SH-SY5Y (cell line): ENCODE results near the gene ENGASE.

Experiments used
- GATA2 ChIP-seq: IDR thresholded peaks from 2 replicates; pipeline ENCODE4 v1.6.1; 2011; ENCODE audit warnings: mild to moderate bottlenecking, low read depth, low read length
- GATA3 ChIP-seq: IDR thresholded peaks from 2 replicates; pipeline ENCODE4 v1.6.1; 2011; ENCODE audit warnings: low read depth, mild to moderate bottlenecking, low read length, moderate library complexity

ENGASE gene

DNA sequence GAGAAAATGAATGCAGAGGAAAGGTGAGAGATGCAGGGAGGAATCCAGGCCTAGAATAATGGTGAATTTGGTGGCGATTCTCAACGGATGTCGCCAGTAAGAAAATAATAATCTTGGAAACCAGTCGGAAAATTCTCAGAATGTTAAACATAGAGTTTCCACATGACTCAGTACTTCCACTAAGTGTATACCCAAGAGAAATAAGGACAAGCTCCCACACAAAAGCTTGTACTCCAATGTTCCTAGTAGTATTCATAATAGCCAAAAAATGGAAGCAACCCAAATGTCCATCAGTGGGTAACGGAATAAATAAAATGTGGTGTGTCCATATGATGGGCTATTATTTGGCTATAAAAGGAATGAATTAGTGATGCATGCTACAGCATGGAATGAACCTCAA lies 19.4 kb upstream of the ENGASE start:
- TF ChIP-seq GATA2 (no peak), GATA3 (no peak)

DNA sequence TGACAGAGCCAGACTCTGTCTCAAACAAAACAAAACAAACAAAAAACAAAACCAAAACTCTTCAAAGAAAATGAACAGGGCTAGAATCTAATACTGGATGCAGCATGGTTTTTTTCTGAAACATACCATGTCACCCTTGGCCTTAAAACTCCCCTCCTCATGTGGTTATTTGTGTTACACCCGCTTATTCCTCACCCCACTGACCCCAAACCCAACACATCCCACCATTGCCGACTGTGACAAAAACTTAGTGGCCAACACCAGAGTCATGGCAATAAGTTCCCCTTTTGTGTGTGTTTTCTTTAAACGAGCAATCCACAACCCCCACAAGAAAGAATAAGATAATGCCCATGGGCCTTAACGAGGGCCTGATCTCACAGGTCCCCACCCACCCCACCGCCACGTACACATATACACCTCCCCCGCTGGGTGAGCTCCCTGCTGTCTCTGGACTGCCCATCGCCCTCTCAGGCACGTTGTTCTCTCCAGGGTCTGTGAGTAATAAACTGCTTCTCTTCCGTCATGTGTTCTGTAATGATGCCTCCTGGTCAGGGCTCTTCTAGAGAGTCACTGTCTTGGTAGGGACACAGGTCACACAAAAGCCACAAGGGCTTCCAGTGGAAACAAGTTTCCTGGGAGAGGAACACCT lies 16.8 kb upstream of the ENGASE start:
- TF ChIP-seq GATA3 (no peak), GATA2 (no peak)

DNA sequence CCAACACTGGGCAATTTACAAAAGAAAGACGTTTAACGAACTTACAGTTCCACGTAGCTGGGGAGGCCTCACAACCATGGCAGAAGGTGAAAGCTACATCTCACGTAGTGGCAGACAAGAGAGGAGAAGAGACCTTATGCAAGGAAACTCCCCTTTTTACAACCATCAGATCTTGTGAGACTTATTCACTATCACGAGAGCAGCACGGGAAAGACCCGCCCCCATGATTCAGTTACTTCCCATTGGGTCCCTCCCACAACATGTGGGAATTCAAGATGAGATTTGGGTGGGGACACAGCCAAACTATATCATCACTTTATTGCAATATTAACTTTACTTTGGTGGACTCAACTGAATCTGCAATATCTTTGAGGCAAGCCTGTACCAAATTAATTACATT lies 11.9 kb upstream of the ENGASE start:
- TF ChIP-seq GATA3, result no peak
- TF ChIP-seq GATA2, result no peak

DNA sequence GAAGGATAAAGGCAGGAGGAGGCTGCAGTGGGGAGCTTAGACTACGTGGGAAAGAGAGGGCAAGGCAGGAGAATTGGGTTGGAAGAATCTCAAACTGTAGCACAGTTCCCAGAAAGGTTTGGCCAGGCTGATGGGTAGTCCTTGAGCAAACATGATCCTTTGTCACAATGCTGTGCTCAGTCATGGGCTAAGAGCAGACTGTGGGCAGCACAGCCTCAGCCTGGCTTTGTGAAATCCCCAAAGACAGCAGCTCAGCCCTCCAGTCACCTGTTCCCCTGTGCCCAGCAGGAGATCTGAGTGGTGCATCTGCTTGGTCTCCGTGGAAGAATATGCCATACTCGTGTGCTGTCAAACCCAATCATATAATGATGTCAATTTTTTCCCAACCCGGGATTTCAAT lies 10.6 kb upstream of the ENGASE start:
- TF ChIP-seq GATA3, result no peak

DNA sequence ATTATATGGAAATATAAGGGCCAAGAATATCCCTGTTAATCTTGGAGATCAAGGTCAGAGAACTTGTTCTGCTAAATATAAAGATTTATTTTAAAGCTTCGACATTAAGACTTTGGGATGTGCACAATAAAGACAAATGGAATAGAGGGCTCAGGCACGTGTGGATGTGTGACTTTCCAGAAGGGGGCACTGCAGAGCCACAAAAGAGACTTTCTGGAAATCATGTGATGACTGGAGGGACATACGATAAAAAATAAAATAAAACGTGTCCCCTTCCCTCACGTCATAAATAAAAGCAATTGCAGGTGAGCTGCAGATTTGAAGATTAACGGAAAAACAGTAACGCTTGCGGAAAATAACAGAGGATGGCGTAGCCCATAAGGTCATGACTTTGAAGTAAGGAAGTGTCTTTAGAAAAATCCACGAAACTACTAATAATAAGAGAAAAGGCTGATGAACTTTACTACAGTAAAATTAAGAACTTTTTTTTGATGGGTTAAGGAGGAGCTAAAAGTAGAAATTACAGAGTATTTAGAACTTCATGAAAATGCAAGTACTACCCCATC lies 9.4 kb upstream of the ENGASE start:
- no peak for TF ChIP-seq GATA2
- TF ChIP-seq GATA3, result no peak

DNA sequence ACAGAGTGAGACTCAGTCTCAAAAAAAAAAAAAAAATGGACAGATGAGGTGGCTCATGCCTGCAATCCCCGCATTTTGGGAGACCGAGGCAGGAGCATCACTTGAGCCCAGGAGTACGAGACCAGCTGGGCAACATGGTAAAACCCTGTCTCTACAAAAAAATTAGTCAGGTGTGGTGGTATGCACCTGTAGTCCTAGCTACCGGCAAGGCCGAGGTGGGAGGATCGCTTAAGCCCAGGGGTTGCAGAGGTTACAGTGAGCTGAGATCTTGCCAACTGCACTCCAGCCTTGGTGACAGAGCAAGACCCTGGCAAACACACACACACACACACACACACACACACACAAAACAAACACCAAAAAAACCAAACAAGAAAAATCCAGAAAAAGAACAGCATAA lies 7.7 kb upstream of the ENGASE start:
- TF ChIP-seq GATA3, result no peak
- TF ChIP-seq GATA2, result no peak

DNA sequence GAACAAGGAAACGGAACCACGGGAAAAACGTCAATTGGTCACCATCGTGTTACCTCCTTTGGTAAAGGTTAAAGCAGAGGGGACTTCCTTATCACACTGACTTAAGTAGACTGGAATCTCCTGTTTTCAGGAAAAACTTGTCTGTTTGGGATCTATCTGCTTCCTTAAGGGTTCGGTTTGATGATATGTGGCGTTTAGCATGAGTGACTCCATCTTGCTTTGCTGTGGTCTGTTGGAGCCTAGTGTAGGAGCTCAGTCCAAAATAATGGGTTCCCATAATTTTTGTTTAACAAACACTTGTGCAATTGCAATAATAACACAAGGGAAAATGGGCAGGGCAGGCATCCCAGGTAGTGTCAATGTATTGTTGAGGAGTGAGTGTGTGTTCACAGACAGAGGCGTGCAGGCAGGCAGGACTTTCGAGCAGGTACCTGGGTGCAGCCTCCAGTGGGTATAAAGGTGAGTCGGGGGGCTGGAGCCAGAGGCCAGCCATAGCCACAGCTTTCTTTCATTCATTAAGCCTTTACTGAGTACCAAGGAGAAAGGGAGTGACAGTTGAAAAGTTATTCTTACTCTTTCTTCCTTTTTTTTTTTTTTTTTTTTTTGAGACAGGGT lies 4.3 kb upstream of the ENGASE start:
- TF ChIP-seq GATA2 (no peak), GATA3 (no peak)

DNA sequence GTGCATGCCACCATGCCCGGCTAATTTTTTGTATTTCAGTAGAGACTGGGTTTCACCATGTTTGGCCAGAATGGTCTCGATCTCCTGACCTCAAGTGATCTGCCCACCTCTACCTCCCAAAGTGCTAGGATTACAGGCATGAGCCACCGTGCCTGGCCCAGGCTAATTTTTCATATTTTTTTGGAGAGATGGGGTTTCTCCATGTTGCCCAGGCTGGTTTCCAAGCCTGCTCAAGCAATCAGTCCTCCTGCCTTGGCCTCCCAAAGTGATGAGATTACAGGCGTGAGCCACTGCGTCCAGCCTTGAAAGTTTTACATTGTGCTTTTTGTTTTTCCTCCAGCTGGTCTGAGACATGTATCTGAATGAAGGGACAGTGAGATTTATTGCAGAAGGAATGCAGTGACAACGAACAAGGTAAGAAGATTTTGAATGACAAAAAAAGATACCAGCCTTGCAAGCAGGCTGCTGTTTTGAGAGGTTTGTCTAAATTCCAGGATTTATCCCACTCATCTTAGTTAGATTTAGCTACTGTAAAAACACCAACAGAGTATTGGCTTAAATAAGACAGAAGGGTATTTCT lies 3.4 kb upstream of the ENGASE start:
- TF ChIP-seq GATA2 (no peak), GATA3 (no peak)

DNA sequence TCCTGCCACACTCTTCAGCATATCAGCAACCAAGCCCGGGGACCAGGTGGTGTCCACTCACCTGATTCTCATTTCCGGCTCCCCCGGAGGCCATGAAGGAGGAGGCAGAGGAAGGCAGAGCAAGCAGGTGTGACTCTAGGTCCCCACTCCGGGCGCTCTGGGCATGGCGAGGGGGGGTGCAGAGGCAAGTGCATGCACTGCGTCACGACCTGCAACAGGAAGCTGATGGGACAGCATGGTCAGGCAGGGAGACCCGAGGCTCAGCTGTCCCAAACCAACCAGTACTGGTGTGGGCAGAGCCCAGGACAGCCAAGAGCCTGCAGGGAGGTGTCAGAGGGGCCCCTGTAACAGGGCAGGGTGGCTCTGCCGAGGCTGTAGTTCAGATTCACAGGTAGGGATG lies 2.1 kb upstream of the ENGASE start:
- TF ChIP-seq GATA3 (no peak), GATA2 (no peak)

DNA sequence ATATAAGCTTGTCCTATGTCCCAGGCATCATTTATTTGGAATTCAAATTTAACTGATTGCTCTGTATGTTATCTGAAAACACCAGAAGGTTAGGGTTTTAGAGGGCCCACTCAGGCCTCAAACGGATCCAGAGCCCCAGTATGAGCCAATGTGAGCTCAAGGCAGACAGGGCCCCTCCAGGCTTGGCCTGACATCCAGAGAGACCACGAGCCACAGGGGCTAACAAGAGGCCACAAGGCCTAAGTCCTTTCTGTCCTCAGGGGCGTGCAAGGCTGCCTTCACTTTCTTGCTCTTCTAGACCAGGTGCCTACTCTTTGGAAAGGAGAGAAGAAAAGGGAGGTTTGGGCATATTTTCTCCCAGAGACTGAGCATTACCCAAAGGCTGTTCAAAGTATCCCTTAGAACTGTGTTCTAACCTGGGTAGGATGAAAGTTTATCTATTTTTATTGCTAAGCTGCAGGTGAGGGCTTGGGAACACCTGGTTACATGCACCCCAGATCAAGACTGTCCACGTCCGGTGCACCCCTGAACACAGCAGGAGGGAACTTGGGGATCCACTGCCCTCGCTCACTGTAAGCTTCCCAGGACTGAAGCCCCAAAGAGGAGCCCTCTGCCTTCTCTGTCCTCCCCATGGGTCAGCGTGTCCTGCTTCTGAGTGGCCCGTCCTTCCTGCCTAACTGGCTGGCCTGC lies 1.5 kb upstream of the ENGASE start:
- no peak for TF ChIP-seq GATA3
- TF ChIP-seq GATA2, result no peak

DNA sequence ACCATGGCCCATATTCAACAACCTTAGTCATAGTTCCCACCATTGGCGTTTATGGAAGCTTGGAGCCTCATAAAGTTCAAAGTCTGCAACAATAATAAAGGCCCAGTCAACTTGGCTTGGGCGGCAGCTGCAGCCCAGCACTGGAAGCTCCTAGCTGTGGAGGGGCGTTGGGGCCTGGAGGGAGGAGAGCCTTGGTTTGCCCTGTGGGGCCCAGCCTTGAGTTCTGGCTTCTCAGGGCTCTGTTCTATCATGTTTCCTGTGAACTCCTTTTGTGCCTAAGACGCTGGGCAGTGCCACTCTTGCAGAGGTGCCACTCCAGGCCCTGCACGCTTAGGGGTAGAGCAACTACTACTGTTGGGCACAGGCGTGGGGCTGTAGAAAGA lies 927 bp upstream of the ENGASE start:
- TF ChIP-seq GATA2, result no peak
- no peak for TF ChIP-seq GATA3

DNA sequence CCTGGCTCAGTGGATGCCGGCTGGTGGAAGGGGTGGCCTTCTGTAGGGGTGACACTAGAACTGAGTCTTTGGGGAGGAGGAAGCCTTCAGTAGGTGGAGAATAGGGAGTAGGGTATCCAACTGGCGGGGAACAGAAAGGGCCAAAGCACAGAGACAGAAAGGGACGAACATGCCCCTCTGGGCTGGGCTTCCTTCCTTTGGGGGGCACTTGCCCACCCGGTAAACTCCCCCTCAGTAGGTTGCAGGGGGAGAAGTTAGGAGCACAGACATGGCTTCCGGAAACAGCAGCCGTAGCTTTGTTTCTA lies 774 bp downstream of the ENGASE start:
- TF ChIP-seq GATA3 (no peak), GATA2 (no peak)

DNA sequence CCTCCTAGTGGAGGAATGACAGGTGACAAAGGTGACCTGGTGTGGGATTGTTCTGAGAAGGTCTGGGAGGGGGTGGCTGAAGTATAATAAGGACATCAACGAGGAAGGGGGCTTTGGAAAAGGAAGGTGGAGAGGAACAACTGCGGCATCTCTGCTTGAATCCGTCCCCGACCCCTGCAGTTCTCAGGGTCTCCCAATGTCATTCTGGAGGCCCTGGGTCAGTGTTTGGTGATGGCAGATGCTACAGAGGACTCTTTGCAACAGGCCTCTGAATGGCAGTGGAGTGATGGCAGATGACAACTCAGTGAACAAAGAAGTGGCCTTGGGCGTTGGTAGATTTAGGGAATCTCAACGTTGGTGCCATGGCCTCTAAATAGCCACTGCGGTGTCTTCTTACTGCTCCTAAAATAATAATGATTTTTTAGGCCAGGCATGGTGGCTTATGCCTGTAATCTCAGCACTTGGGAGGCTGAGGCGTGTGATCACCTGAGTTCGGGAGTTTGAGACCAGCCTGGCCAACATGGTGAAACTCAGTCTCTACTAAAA lies 1.3 kb downstream of the ENGASE start:
- TF ChIP-seq GATA3 (no peak), GATA2 (no peak)

DNA sequence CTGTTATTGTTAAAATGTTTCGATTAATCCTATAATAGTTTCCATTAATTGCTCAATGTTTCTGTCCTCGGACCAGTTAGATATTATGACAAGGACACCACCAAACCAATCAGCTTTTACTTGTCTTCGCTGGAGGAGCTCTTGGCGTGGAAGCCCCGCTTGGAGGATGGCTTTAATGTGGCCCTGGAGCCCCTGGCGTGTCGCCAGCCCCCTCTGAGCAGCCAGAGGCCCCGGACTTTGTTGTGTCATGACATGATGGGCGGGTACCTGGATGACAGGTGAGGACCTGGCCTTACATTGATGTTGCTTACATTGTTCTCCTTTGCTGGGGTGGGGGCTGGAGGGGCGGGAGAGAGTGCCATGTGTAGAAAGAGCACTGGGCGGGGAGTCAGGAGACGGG lies 3.0 kb downstream of the ENGASE start:
- TF ChIP-seq GATA3, result no peak
- TF ChIP-seq GATA2, result no peak

DNA sequence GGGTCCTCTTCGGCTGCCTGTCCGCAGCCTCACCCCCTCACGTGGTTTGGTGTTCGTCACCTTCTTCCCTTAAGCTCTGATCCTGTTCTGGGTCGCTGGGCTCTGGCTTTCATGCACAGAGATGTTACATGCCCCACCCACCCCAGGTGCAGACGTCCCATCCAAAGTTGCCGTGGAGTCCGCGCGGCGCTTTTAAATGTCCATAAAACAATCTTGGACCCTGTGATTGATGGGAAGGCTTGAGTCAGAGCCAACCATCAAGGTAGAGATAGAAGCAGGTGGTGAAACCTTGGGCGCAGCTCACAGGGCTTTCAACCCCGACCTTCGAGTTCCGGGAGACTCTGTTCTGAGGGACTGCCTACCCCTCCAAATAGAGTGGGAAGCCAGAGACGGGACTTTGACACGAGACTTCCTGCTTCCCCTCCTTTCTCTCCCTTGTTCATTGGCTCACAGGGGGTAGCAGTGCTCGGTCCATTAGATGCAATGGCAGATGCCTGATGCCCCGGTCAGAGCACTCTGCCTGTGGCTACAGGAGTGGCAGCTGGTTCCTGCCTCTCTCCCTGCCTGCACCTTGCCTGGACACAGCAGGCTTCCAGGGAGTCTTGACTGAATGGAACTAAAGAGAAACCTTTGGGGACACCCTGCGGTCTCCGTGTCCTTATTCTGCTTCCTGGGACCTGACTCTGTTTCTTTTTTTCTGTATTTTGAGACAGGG lies 4.0 kb downstream of the ENGASE start:
- no peak for TF ChIP-seq GATA2
